Measurements from ENCODE around the gene EFCAB8.

Gene EFCAB8

DNA sequence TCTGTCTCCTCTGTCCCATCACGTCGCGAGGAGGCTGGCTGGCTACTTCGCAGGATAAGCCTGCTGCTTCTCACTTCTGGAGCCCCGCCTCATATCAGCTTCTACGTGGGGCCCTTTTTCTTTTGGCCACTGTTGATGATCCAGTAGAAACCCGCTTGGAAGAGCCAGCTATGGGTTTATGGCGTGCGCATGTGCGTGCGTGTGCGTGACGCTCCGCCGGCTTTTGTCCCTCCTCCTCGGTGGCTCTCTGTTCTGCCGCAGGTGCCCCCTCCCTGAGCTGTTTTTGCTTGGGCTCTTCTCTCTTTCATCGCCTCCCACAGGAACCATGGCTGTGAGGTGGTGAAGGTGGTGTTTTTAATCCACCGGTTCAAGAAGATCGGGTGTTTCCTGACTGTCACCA is 26.5 kb downstream of the EFCAB8 start:
- no peak overlapping the region for H3K4me3 ChIP-seq (ENCODE audit: low read length)
- TF ChIP-seq, protein P1, sequence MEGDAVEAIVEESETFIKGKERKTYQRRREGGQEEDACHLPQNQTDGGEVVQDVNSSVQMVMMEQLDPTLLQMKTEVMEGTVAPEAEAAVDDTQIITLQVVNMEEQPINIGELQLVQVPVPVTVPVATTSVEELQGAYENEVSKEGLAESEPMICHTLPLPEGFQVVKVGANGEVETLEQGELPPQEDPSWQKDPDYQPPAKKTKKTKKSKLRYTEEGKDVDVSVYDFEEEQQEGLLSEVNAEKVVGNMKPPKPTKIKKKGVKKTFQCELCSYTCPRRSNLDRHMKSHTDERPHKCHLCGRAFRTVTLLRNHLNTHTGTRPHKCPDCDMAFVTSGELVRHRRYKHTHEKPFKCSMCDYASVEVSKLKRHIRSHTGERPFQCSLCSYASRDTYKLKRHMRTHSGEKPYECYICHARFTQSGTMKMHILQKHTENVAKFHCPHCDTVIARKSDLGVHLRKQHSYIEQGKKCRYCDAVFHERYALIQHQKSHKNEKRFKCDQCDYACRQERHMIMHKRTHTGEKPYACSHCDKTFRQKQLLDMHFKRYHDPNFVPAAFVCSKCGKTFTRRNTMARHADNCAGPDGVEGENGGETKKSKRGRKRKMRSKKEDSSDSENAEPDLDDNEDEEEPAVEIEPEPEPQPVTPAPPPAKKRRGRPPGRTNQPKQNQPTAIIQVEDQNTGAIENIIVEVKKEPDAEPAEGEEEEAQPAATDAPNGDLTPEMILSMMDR (IDR thresholded peaks at IDR 0.05; ENCODE audit: insufficient read depth, low read depth, low read length, missing control alignments): no peak
- no peak for DNase-seq (ENCODE audit: low read depth)

DNA sequence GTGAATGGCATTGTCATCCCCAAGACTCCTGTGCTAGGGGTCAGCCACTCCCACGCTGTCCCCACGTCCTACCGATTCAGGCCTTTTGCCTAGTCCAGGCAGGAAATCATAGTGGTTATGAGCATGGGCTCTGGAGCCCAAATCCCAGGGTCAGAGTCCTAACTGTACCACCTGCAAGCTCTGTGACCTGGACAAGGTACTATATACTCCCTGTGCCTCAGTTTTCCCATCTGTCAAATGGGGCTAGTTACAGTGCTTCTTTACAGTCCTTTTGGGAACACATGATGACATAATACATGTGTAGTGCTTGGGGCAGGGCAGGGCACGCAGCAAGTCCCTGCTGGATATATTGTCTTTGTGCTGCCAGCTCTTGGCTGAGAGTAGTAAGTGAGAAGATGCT is 27.2 kb downstream of the EFCAB8 start:
- no peak for DNase-seq (ENCODE audit: low read depth)
- TF ChIP-seq, protein P1 (IDR thresholded peaks at IDR 0.05; ENCODE audit: insufficient read depth, low read depth, low read length, missing control alignments): no peak
- no peak overlapping the region for H3K4me3 ChIP-seq (ENCODE audit: low read length)

DNA sequence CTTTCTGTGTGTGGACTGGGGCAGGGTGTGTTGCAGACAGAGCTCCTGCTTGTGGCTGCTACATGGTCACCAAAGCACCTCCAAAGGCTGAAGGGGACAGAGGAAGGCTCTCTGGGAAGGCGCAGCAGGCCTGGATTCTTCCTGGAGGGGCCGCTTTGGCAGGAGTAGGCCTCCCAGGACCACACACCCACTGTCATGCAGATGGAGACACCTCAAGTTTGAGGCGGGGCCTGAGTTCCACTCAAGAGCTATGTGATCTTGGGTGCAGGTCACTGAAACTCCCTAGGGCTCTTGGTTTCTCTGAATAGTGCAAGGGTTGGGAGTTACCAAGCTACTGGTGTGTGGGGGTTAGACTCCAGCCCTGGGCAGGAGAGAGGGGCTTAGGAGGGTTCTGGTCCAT is 27.9 kb downstream of the EFCAB8 start:
- DNase-seq (ENCODE audit: low read depth): no peak
- TF ChIP-seq, protein P1 (IDR thresholded peaks at IDR 0.05; ENCODE audit: insufficient read depth, low read depth, low read length, missing control alignments): no peak
- no peak overlapping the region for H3K4me3 ChIP-seq (ENCODE audit: low read length)

DNA sequence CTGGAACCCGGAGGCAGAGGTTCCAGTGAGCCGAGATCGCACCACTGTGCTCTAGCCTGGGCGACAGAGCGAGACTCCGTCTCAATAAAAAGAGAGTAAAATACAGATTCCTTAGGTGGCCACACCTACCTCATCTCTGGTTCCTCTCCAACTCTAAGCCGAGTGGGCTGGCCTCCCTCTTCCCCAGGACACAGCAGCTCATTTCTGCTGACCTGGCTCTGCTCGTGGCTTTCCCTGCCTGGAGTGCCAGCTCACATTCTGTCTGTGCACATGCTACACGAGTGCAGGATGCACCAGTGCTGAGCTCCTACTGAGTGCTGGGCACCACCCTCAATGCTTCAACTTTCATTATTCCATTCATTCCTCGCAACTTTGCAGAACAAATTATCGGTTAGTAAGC is 28.8 kb downstream of the EFCAB8 start:
- TF ChIP-seq, protein P1 (IDR thresholded peaks at IDR 0.05; ENCODE audit: insufficient read depth, low read depth, low read length, missing control alignments): no peak
- no peak overlapping the region for H3K4me3 ChIP-seq (ENCODE audit: low read length)
- DNase-seq (ENCODE audit: low read depth): no peak

DNA sequence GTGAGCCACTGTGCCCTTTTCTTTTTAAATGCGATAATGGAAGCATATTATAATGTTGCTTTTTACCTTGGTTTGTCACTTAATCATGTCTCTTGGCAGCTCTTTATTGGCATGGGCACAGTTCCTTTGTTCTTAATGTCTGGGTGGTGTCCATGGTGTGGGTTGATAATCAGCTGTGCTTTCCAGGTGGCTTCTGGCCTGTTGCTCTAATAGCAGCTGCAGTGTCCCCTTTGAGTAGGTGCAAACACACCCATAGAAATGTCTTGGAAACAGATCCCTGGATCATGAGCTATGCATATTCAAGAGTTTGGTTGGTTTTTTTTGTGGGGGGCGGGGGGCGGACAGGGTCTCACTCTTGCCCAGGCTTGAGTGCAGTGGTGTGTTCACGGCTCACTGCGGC is 29.9 kb downstream of the EFCAB8 start:
- TF ChIP-seq, protein P1 (IDR thresholded peaks at IDR 0.05; ENCODE audit: insufficient read depth, low read depth, low read length, missing control alignments): no peak
- no peak for DNase-seq (ENCODE audit: low read depth)
- H3K4me3 ChIP-seq (ENCODE audit: low read length): no peak overlapping the region

DNA sequence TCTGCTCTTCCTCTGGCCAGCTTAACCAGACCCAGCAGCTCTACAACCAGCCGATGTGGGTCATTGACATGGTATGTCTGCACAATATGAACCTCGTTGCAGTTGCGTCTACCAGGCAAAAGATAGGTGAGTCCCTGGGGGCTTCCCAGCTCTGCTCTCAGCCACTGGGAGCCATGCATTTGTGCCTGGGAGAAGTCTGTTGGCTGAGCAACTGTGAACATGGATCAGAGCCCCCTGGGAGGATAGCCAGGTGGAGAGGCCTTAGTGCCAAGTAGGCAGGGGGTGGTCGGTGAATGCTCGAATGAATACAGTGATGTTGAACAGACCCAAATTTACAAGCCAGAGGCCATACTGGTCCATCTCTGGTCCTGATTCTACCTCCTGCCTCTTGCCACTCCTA is 30.6 kb downstream of the EFCAB8 start:
- TF ChIP-seq, protein P1 (IDR thresholded peaks at IDR 0.05; ENCODE audit: insufficient read depth, low read depth, low read length, missing control alignments): no peak
- no peak for DNase-seq (ENCODE audit: low read depth)
- H3K4me3 ChIP-seq (ENCODE audit: low read length): no peak overlapping the region

DNA sequence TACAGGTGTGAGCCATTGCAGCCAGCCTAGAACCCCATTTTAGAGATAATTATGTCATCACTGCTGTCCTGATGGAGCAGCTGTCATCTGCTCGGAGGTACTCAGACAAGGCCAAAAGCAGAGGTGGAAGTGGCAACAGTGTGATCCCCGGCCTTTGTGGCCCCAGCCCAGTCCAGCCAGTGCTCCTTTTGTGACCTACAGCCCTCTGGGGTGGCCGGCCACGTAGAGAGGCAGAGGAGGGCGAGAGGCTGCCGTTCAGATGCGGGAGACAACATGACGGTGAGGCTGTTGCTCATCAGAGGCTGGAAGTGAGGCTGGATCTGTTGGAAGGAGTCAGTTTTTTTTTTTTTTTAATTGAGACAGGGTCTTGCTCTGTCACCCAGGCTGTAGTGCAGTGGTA is 32.8 kb downstream of the EFCAB8 start:
- H3K4me3 ChIP-seq (ENCODE audit: low read length): no peak overlapping the region
- TF ChIP-seq, protein P1 (IDR thresholded peaks at IDR 0.05; ENCODE audit: insufficient read depth, low read depth, low read length, missing control alignments): no peak
- DNase-seq (ENCODE audit: low read depth): no peak
